BJ (cell line): ENCODE data around the gene NME3. TPM values are rescaled to one million over a fixed set of nuclear protein-coding genes. Genes with fewer than 3 reads are reported as not detected.

Source experiments
- CTCF ChIA-PET: fragments of 350-600 bp; formaldehyde crosslinking; extraction: SDS; loops from one replicate; lab custom pipeline; 2021; ENCODE audit warnings: antibody characterized with exemption, inconsistent platforms; lab: Yijun Ruan, JAX
- POLR2A ChIA-PET: fragments of 300-600 bp; sonication (Branson Sonifier 250); formaldehyde crosslinking; extraction: SDS; loops from one replicate; lab custom pipeline; 2021; ENCODE audit warnings: antibody characterized with exemption; lab: Charles Lee
- DNase-seq: peaks from one replicate; pipeline ENCODE4 v3.0.0-alpha.2; 2011; ENCODE audit warnings: low read depth
- H3K27me3 ChIP-seq: 2 replicates; pipeline ENCODE4 v1.6.0; 2011; ENCODE audit warnings: low read length; ENCODE audit not compliant: control insufficient read depth, insufficient read depth
- H3K36me3 ChIP-seq: 2 replicates; pipeline ENCODE4 v1.5.1; 2011; ENCODE audit warnings: low read length; ENCODE audit not compliant: control insufficient read depth, insufficient read depth
- H3K4me3 ChIP-seq: 2 replicates; pipeline ENCODE4 v1.5.1; 2011; ENCODE audit warnings: low read depth, mild to moderate bottlenecking, control low read depth, low read length
- polyA plus RNA-seq: library from polyadenylated mRNA; depleted of rRNA; stranded (reverse); fragments of >200 nt; gene quantifications from 2 replicates; pipeline ENCODE4 v1.2.3, GENCODE V29; 2011
- TF ChIP-seq, protein P1 (sequence below): IDR thresholded peaks from 2 replicates; pipeline ENCODE4 v1.5.1; 2011; ENCODE audit warnings: low read depth, mild to moderate bottlenecking, control low read depth, inconsistent platforms, low read length, moderate library complexity; ENCODE audit not compliant: insufficient read depth

Gene NME3
- polyA plus RNA-seq, 1 experiment, result 34.3 TPM

- Histone ChIP-seq H3K4me3 (no peak overlapping the region), H3K36me3 (peaks cover 14% of the 10 kb centered on the region), H3K27me3 (no peaks in the 10 kb centered on the region)
- CTCF ChIA-PET, result interaction anchor here (0.6 kb wide), 1 partner anchor 24 kb away, joined by 3 read pairs; no protein-coding TSS in a partner anchor
- POLR2A ChIA-PET, result no interaction called here
- TF ChIP-seq, protein P1, sequence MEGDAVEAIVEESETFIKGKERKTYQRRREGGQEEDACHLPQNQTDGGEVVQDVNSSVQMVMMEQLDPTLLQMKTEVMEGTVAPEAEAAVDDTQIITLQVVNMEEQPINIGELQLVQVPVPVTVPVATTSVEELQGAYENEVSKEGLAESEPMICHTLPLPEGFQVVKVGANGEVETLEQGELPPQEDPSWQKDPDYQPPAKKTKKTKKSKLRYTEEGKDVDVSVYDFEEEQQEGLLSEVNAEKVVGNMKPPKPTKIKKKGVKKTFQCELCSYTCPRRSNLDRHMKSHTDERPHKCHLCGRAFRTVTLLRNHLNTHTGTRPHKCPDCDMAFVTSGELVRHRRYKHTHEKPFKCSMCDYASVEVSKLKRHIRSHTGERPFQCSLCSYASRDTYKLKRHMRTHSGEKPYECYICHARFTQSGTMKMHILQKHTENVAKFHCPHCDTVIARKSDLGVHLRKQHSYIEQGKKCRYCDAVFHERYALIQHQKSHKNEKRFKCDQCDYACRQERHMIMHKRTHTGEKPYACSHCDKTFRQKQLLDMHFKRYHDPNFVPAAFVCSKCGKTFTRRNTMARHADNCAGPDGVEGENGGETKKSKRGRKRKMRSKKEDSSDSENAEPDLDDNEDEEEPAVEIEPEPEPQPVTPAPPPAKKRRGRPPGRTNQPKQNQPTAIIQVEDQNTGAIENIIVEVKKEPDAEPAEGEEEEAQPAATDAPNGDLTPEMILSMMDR, result no peak
- DNase-seq, result no peak
These were observed 16.2 kb upstream of the NME3 start for GRCh38 chr16:1787322-1788094.

DNA sequence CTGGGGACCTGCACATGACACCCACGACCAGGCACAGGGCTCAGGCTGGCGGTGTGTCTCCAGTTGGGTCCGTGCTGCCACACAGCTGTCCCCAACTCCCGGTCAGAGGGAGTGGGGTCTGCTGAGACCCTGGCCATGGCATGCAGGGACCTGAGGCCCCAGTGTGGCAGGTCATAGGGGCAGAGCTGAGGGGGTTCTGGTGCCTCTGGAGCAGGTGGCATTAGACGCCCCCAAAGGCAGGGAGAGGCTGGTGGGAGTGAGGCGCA, 15.6 kb upstream of the NME3 start:
- ChIA-PET POLR2A (no interaction called here), CTCF (no interaction called here)
- Histone ChIP-seq H3K36me3 (peaks cover 14% of the 10 kb centered on the region), H3K27me3 (no peaks in the 10 kb centered on the region), H3K4me3 (no peak overlapping the region)
- TF ChIP-seq, protein P1, result no peak
- DNase-seq, result no peak

- DNase-seq, result no peak
- POLR2A ChIA-PET, result no interaction called here
- TF ChIP-seq, protein P1, result no peak
- H3K27me3 ChIP-seq, result no peaks in the 10 kb centered on the region
- H3K4me3 ChIP-seq, result no peak overlapping the region
- CTCF ChIA-PET, result no interaction called here
- H3K36me3 ChIP-seq, result peaks cover 14% of the 10 kb centered on the region
These were observed 15.1 kb upstream of the NME3 start for GRCh38 chr16:1786242-1787055.

DNA sequence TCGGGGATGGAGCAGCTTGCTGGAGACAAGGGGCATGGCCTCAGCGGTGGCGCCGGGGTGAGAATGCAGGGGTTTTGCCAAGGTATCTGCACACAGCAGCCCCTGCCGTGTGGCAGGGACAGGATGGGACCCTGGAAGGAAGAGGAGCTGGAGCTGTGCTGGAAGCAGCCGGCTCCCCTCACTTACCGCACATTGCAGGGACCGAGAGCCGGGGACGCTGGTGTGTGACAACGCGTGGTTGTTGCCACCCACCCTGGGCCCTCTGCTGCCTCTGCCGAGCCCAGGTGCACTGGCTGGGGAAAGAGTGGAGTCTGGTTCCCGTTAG, 14.5 kb upstream of the NME3 start:
- Histone ChIP-seq H3K27me3 (no peaks in the 10 kb centered on the region), H3K36me3 (peaks cover 17% of the 10 kb centered on the region), H3K4me3 (no peak overlapping the region)
- TF ChIP-seq, protein P1, result no peak
- no peak for DNase-seq
- ChIA-PET CTCF (no interaction called here), POLR2A (no interaction called here)

- Histone ChIP-seq H3K4me3 (no peak overlapping the region), H3K27me3 (no peaks in the 10 kb centered on the region), H3K36me3 (peaks cover 18% of the 10 kb centered on the region)
- ChIA-PET CTCF (no interaction called here), POLR2A (no interaction called here)
- TF ChIP-seq, protein P1, result no peak
- DNase-seq, result no peak
These were observed 13.9 kb upstream of the NME3 start for GRCh38 chr16:1784977-1785845.
